ENCODE data around the gene SLC7A6OS. TPM values are rescaled to one million over a fixed set of nuclear protein-coding genes. Genes with fewer than 3 reads are reported as not detected.

Gene SLC7A6OS
- total RNA-seq, 4 donors from 2014 or later, result 8.8 to 18.1 (median 10.1) TPM

- no peaks in the 10 kb centered on the region for H3K9me3 ChIP-seq
- H3K27ac ChIP-seq, result no peak overlapping the region
- peaks cover 58% of the 10 kb centered on the region for H3K36me3 ChIP-seq
- WGBS, result 86% methylated on average over 8 of the region's 18 CpGs
- TF ChIP-seq CTCF (IDR thresholded peaks at IDR 0.05), result no peak
- TF ChIP-seq EP300 (IDR thresholded peaks at IDR 0.05), result no peak
- no peak for TF ChIP-seq POLR2AphosphoS5 (IDR thresholded peaks at IDR 0.05)
- no peak for TF ChIP-seq POLR2A (IDR thresholded peaks at IDR 0.05)
- H3K4me1 ChIP-seq, result peaks cover 23% of the 10 kb centered on the region
- H3K4me3 ChIP-seq, result no peak overlapping the region
- no peak for DNase-seq (ENCODE audit: low spot score in 2 of 2)
- H3K27me3 ChIP-seq, result no peaks in the 10 kb centered on the region
Measured at GRCh38 chr16:68255712-68256111, 55.0 kb downstream of the SLC7A6OS start.

DNA sequence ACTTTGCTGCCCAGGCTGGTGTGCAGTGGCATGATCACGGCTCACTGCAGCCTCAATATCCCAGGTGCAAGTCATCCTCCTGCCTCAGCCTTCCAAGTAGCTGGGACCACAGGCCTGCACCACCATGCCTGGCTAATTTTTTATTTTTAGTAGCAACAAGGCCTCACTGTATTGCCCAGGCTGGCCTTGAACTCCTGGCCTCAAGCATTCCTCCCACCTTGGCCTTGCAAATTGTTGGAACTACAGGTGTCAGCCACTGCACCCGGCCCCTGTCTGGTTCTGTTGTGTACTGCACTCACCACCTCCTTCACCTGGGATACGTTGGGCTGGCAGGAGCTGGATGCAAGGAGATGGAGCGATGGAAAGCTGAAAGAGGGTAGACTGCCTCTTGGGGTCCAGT, 57.0 kb downstream of the SLC7A6OS start:
- peaks cover 26% of the 10 kb centered on the region for H3K4me1 ChIP-seq
- DNase-seq (ENCODE audit: low spot score in 2 of 2), result no peak
- H3K9me3 ChIP-seq, result no peaks in the 10 kb centered on the region
- H3K27me3 ChIP-seq, result no peaks in the 10 kb centered on the region
- H3K4me3 ChIP-seq, result no peak overlapping the region
- H3K27ac ChIP-seq, result no peak overlapping the region
- TF ChIP-seq POLR2AphosphoS5 (IDR thresholded peaks at IDR 0.05) (no peak), POLR2A (IDR thresholded peaks at IDR 0.05) (no peak), EP300 (IDR thresholded peaks at IDR 0.05) (no peak), CTCF (IDR thresholded peaks at IDR 0.05) (no peak)
- peaks cover 52% of the 10 kb centered on the region for H3K36me3 ChIP-seq
- 98% methylated on average over 4 of the region's 4 CpGs for WGBS

- Histone ChIP-seq H3K27me3 (no peaks in the 10 kb centered on the region), H3K36me3 (peaks cover 54% of the 10 kb centered on the region), H3K9me3 (no peaks in the 10 kb centered on the region), H3K27ac (no peak overlapping the region), H3K4me3 (no peak overlapping the region), H3K4me1 (peaks cover 27% of the 10 kb centered on the region)
- DNase-seq (ENCODE audit: low spot score in 2 of 2), result no peak
- TF ChIP-seq EP300 (IDR thresholded peaks at IDR 0.05), result no peak
- TF ChIP-seq POLR2AphosphoS5 (IDR thresholded peaks at IDR 0.05), result no peak
- TF ChIP-seq POLR2A (IDR thresholded peaks at IDR 0.05), result no peak
- TF ChIP-seq CTCF (IDR thresholded peaks at IDR 0.05), result no peak
- 59% methylated on average over 5 of the region's 5 CpGs for WGBS
Measured at GRCh38 chr16:68252383-68252782, 58.4 kb downstream of the SLC7A6OS start.

- Histone ChIP-seq H3K27me3 (no peaks in the 10 kb centered on the region), H3K36me3 (peaks cover 54% of the 10 kb centered on the region), H3K4me3 (no peak overlapping the region), H3K4me1 (peaks cover 33% of the 10 kb centered on the region), H3K9me3 (no peaks in the 10 kb centered on the region), H3K27ac (no peak overlapping the region)
- no peak for DNase-seq (ENCODE audit: low spot score in 2 of 2)
- WGBS, result 62% methylated on average over 5 of the region's 5 CpGs
- no peak for TF ChIP-seq POLR2A (IDR thresholded peaks at IDR 0.05)
- TF ChIP-seq CTCF (IDR thresholded peaks at IDR 0.05), result no peak
- no peak for TF ChIP-seq POLR2AphosphoS5 (IDR thresholded peaks at IDR 0.05)
- TF ChIP-seq EP300 (IDR thresholded peaks at IDR 0.05), result no peak
Measured at GRCh38 chr16:68251832-68252231, 58.9 kb downstream of the SLC7A6OS start.

DNA sequence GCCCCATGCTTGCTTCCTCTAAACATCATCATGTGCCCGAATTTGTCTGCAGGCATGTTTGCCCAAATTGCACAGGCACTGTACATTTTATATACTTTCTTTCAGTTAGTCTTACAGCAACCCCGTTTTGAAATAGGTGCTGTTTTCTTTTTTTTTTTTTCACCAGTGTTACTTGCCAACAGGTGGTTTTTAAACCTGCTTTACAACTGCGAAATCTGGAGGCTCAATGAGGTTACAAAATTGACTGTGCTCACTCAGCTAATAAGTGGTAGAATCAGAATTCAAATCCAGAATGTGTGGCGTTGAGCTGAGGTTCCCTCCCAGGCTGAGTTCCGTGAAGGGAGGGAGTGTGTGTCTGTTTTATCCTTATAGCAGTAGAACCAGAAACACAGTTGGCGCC, 59.8 kb downstream of the SLC7A6OS start:
- DNase-seq (ENCODE audit: low spot score in 2 of 2), result no peak
- no peak overlapping the region for H3K4me3 ChIP-seq
- no peaks in the 10 kb centered on the region for H3K27me3 ChIP-seq
- TF ChIP-seq CTCF (IDR thresholded peaks at IDR 0.05) (no peak), POLR2A (IDR thresholded peaks at IDR 0.05) (no peak), POLR2AphosphoS5 (IDR thresholded peaks at IDR 0.05) (no peak), EP300 (IDR thresholded peaks at IDR 0.05) (no peak)
- peaks cover 45% of the 10 kb centered on the region for H3K36me3 ChIP-seq
- 58% methylated on average over 6 of the region's 6 CpGs for WGBS
- no peak overlapping the region for H3K27ac ChIP-seq
- H3K4me1 ChIP-seq, result peaks cover 42% of the 10 kb centered on the region
- no peaks in the 10 kb centered on the region for H3K9me3 ChIP-seq

Data from suprapubic skin (tissue), 4 donors.